Fibroblast of skin of abdomen (primary cell): Measurements from ENCODE around the gene OR2M2. TPM values are rescaled to one million over a fixed set of nuclear protein-coding genes. Genes with fewer than 3 reads are reported as not detected.

Experiments used
- DNase-seq: peaks from one replicate; pipeline ENCODE4 v3.0.0-alpha.2; 2013
- polyA plus RNA-seq, 2 experiments: library from polyadenylated mRNA; unstranded; fragments of 120-200 nt; gene quantifications; one replicate each; pipeline ENCODE4 v1.2.1, GENCODE V29; 2013; ENCODE audit not compliant: insufficient read length in 2 of 2

Gene OR2M2, protein sequence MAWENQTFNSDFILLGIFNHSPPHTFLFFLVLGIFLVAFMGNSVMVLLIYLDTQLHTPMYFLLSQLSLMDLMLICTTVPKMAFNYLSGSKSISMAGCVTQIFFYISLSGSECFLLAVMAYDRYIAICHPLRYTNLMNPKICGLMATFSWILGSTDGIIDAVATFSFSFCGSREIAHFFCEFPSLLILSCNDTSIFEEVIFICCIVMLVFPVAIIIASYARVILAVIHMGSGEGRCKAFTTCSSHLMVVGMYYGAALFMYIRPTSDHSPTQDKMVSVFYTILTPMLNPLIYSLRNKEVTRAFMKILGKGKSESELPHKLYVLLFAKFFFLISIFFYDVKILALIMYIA
- polyA plus RNA-seq (2013, experiment 1 of 2; ENCODE audit: insufficient read length): not detected
- polyA plus RNA-seq (2013, experiment 2 of 2; ENCODE audit: insufficient read length): not detected

GRCh38 chr1:248174521-248174920 lies at the start of gene OR2M2:
Gene OR2M2, plus strand, starts transcription at chr1:248174821. Its CDS starts 5,165 bp downstream, at chr1:248179986.
- no peak for DNase-seq

DNA sequence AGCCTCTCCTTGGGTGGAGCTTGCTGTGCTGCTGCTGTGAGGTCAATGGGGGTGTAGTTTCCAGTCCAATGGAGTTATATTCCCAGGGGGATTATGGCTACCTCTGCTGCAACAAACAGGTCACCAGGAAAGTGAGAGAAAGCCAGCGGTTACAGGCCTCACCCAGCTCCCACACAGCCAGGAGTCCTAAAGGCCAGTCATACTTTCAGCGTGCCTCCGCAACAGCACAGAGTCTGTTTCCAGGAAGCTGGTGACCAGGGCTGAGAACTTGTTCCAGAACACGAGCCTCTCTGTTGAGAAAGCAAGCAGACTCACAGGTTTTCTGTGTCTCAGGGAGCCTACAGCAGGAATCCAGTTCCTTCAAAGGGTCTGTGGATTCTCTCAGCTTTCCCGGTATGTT lies 47.0 kb upstream of the OR2M2 start:
- no peak for DNase-seq

- DNase-seq: no peak
These were observed 37.8 kb upstream of the OR2M2 start for GRCh38 chr1:248136811-248137210.

DNA sequence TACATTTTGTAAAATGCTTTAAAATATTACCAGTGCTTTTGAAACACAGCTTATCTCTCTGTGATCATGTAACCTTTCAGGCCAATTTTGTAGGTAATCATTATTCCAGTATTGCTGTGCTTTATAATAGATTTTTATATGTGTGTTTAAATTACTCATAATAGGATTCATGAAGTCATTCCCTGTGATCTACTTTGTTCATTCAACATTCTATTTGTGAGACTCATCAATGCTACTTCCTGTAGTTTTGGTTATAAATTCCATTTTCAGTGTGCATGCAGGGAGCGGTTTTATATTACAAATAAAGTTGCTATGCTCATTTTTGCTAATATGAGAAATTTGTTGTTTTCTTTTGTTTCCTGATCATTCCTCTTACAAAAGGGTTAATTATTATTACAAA lies 33.8 kb upstream of the OR2M2 start:
- DNase-seq: no peak

DNA sequence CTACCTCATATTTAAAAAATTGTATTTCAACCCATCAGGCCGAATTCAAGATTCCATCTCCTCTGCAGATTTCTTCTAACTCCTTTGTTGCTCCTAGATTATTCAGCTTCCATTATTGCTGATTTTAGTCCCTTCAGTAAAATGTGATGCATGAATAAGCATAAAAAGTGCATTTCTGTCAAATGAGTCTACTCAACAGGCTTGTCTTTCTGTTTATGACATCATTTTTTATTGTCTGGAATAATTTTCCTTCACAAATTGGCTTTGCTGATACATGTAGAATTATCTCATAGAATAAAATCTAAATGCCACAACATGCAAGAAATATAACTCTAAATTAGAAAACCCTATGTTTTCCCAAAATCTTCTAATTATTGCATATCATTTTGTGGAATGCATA lies 31.3 kb upstream of the OR2M2 start:
- no peak for DNase-seq

DNA sequence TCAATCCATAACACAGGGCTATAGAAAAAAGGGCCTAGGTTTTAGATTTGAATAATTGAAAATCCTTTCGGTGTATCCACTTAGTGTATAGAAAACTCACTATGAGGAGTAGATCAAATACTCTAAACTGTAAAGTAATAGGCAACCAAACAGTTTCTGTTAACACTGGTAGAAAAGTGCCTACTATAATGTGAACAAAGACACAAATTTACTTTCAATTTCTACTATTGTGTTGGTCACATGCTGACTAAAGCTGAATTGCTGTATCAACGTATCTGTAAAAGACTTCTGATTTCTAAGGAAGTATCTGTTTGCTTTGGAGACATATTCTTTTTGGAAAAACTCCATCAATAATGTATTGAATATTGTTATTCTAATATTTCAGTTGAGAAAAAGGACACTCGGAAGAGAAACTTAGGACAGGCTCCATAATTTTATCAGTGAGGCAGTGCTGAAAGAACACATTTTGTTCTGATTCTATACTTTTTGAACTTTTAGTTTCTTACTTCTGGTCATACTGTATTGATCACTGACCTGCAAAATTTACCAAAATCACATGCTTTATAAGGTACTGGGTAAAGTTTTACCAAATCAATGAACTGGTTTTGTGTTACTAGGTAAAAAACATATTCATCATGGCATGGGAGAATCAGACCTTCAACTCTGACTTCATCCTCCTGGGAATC lies 30.0 kb upstream of the OR2M2 start, which contains the start of gene OR2M5:
Gene OR2M5, plus strand, starts transcription at position 636 of the 686 bp plus-strand sequence. Its CDS starts 0 bp downstream, at position 636.
- DNase-seq: no peak

DNA sequence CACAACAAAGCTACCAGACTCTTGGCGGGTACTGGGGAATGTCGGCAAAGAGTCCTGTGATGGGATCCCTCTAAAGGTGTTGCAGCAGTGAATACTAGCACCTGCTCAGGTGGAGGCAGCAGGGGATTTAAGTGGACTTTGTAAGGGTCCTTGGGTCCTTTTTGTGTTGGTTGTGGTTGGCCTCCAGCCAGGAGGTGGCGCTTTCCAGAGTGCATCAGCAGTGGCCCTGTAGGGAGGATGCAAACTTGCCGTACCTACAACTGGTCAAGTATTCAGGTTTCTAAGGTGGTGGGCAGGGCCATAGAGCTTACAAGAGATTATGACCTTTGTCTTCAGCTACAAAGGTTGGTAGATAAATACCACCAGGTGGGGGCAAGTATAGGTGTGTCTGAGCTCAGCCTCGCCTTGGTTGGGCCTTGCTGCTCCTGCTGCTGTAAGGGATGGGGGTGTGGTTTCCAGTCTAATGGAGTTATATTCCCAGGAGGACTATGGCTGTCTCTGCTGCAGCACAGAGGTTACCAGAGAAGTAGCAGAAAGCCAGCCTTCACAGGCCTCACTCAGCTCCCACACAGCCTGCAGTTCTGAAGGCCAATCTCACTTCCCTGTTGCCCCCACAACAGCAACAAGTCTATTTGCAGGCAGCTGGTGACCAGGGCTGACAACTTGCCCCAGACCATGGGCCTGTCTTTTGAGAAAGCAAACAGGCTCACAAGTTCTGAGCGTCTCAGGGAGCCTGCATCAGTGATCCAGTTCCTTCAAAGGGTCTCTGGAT lies 22.4 kb upstream of the OR2M2 start:
- DNase-seq: no peak

DNA sequence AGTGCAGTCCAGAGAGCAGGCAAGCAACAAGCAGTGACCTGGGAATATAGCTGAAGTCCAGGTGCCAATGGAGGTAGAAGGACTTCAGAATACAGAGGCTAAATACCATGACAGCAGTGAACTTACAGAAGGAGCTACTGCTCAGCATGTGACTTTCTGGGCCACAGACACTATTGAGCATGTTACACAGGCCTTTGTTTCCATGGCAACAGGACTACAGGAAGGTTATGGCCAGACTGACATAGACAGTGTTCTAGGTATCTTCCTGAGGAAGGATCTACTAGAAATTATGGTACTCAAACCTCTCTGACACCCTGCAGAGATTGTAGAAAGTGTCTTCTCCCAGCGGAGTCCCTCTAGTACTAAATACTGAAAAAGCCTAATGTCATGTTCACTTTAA lies 18.7 kb upstream of the OR2M2 start:
- DNase-seq: no peak

DNA sequence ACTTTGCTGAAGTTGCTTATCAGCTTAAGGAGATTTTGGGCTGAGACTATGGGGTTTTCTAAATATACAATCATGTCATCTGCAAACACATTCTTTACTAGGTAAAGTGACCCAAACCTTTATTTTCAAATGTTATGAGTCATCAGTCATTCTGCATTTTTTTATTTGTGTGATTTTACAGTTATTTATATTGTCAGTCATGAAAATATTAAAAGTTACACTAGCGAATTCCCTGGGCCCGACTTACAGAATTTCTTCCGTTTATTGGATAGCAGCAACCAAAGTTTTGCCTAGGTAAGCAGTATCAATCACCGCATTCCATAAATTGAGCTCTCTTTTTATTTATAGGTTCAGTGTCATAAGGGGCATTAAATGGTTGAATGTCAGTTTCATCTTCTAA lies 15.9 kb upstream of the OR2M2 start:
- DNase-seq: no peak

DNA sequence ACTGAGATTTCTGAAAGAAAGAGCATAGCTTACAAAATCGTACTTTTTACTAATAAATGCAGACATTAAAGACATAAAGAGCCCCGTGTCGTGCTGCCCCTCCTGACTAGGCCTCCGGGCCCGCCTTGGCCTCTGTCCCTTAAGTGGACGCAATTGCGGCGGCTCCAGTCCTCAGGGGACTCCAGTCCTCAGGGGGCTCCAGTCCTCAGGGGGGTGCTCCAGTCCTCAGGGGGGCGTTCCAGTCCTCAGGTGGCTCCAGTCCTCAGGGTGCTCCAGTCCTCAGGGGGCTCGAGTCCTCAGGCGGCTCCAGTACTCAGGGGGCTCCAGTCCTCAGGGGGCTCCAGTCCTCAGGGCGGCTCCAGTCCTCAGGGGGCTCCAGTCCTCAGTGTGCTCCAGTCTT lies 10.6 kb upstream of the OR2M2 start:
- no peak for DNase-seq

GRCh38 chr1:248165186-248165585 lies 9.4 kb upstream of the OR2M2 start:
- no peak for DNase-seq

DNA sequence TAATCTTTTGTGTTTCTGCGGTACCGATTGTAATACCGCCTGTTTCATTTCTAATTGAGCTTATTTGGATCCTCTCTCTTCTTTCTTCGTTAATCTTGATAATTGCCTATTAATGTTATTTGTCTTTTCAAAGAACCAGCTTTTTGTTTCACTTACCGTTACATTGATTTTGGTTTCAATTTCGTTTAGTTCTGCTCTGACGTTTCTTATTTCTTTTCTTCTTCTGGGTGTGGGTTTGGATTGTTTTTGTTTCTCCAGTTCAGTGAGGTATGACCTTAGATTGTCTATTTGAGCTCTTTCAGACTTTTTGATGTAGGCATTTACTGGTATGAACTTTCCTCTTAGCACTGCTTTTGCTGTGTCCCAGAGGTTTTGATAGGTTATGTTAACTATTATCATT lies 9.4 kb downstream of the OR2M2 start:
- no peak for DNase-seq

GRCh38 chr1:248187363-248187762 lies 12.7 kb downstream of the OR2M2 start:
- no peak for DNase-seq

DNA sequence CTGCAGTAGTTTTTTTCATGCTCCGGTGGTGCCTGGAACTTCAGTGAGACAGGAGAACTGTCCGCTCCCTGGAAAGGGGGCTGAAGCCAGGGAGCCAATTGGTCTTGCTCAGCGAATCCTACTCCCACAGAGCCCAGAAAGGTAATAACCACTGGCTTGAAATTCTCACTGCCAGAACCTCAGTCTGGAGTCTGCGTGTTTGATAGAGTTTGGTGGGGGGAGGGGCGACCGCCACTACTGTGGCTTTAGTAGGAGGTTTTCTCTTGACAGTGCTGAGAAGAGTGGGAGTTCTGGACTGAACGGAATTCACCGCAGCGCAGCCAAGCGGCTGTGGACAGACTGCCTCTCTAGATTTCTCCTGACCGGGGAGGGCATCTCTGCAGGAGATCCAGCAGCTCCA lies 14.4 kb downstream of the OR2M2 start:
- DNase-seq: no peak

- DNase-seq: no peak
These were observed 19.5 kb downstream of the OR2M2 start for GRCh38 chr1:248194117-248194516.

DNA sequence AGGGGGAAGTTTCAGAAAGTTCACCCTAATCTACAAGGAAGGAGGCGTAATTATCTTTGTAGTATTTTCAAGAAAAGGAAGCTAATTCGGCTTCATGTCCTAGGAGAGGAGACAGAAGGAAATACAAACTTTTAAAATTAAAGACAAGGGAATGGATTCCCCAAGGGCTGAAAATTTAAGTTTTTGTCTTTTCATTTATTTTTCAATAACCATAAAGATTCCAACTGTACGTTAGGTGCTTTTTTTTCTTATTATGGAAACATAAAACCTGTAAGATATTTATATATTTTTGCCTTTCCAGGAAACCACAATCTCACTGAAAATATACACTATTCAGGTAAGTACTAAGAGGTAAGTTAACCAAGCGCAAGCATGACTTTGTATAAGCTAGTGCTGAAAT lies 22.3 kb downstream of the OR2M2 start, which contains the start of gene OR2M3:
Gene OR2M3, plus strand, starts transcription at position 301 of the 400 bp plus-strand sequence. CDS start 5,803 bp downstream, outside the sequence.
- DNase-seq: no peak

- no peak for DNase-seq
These were observed 41.3 kb downstream of the OR2M2 start for GRCh38 chr1:248215880-248216279.

DNA sequence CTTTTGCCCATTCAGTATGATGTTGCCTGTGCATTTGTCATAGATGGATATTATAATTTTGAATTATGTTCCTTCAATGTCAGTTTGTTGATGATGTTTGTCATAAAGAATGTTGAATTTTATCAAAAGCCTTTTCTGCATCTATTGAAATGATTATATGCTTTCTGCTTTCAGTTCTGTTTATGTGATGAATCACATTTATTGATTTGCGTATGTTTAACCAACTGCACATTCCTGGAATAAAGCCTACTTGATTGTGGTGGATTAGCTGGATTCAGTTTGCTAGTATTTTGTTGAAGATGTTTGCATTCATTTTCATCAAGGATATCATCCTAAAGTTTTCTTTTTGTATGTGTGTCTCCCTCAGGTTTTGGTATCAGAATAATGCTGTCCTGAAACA lies 50.9 kb downstream of the OR2M2 start:
- DNase-seq: no peak

GRCh38 chr1:248229360-248229908 lies 54.8 kb downstream of the OR2M2 start:
- no peak for DNase-seq
